Neuronal stem cell (in vitro differentiated cells): ENCODE measurements around the gene APIP.
A peak's percentile ranks its signal among the peaks of the same experiment; 100 is the strongest.

Experiments used
- DNase-seq: peaks from one replicate; pipeline ENCODE4 v3.0.0-alpha.2; 2013; ENCODE audit warnings: low spot score
- H2AFZ ChIP-seq: one replicate; pipeline ENCODE4 v1.6.1; 2013; ENCODE audit warnings: mild to moderate bottlenecking, low read length, inconsistent platforms
- H2AK5ac ChIP-seq: 2 replicates; pipeline ENCODE4 v1.6.1; 2013; ENCODE audit warnings: low read depth, mild to moderate bottlenecking, inconsistent platforms, low read length, moderate library complexity, mixed read lengths
- H2BK120ac ChIP-seq: 2 replicates; pipeline ENCODE4 v1.6.1; 2013; ENCODE audit warnings: low read depth, mild to moderate bottlenecking, inconsistent platforms, low read length, moderate library complexity, mixed read lengths
- H2BK12ac ChIP-seq: one replicate; pipeline ENCODE4 v1.6.1; 2013; ENCODE audit warnings: low read length, inconsistent platforms
- H2BK15ac ChIP-seq: 2 replicates; pipeline ENCODE4 v1.6.1; 2013; ENCODE audit warnings: mild to moderate bottlenecking, low read length, inconsistent platforms, mixed read lengths
- H2BK5ac ChIP-seq: one replicate; pipeline ENCODE4 v1.6.1; 2013; ENCODE audit warnings: inconsistent platforms, mild to moderate bottlenecking, low read length, moderate library complexity
- H3K14ac ChIP-seq: one replicate; pipeline ENCODE4 v1.6.1; 2013; ENCODE audit warnings: low read length, inconsistent platforms
- H3K18ac ChIP-seq: 2 replicates; pipeline ENCODE4 v1.6.1; 2013; ENCODE audit warnings: low read length, inconsistent platforms
- H3K23ac ChIP-seq: 2 replicates; pipeline ENCODE4 v1.6.1; 2013; ENCODE audit warnings: low read depth, mild to moderate bottlenecking, mixed read lengths, low read length, inconsistent platforms; ENCODE audit not compliant: poor library complexity
- H3K27ac ChIP-seq: replicated peaks from 3 replicates; pipeline ENCODE4 v1.5.1; 2013; ENCODE audit warnings: low read length, inconsistent platforms
- H3K27me3 ChIP-seq, 3 experiments: 2 replicates each; pipeline ENCODE4 v1.6.1; 2013; ENCODE audit warnings: low read length in 3 of 3, mild to moderate bottlenecking in 2 of 3, inconsistent platforms in 1 of 3, low read depth in 1 of 3, mixed read lengths in 1 of 3, moderate library complexity in 1 of 3; ENCODE audit not compliant: control insufficient read depth in 3 of 3, insufficient read depth in 3 of 3
- H3K36me3 ChIP-seq, 2 donors: replicated peaks in 1 of 2; 2 replicates each; pipeline ENCODE4 v1.6.1; 2013; ENCODE audit warnings: low read length in 2 of 2; ENCODE audit not compliant: control insufficient read depth in 2 of 2, insufficient read depth in 2 of 2
- H3K4ac ChIP-seq: 2 replicates; pipeline ENCODE4 v1.6.1; 2013; ENCODE audit warnings: inconsistent platforms, mild to moderate bottlenecking, low read length, moderate library complexity
- H3K4me1 ChIP-seq, 2 donors: 1 replicate in 1 of 2; 2 replicates in 1 of 2; pipeline ENCODE4 v1.6.1; 2013; ENCODE audit warnings: low read length in 2 of 2, low read depth in 1 of 2; ENCODE audit not compliant: control insufficient read depth in 2 of 2, insufficient read depth in 1 of 2
- H3K4me2 ChIP-seq: one replicate; pipeline ENCODE4 v1.6.1; 2013; ENCODE audit warnings: mild to moderate bottlenecking, low read length, inconsistent platforms; ENCODE audit not compliant: insufficient read depth, poor library complexity, severe bottlenecking
- H3K4me3 ChIP-seq, 2 donors: 2 replicates each; pipeline ENCODE4 v1.5.1; 2013; ENCODE audit warnings: low read length in 2 of 2, mild to moderate bottlenecking in 2 of 2, inconsistent platforms in 1 of 2, moderate library complexity in 1 of 2
- H3K79me1 ChIP-seq: one replicate; pipeline ENCODE4 v1.6.1; 2013; ENCODE audit warnings: low read depth, mild to moderate bottlenecking, inconsistent platforms, low read length, moderate library complexity
- H3K9ac ChIP-seq: one replicate; pipeline ENCODE4 v1.6.1; 2013; ENCODE audit warnings: mild to moderate bottlenecking, low read depth, low read length, inconsistent platforms; ENCODE audit not compliant: poor library complexity
- H3K9me3 ChIP-seq, 2 donors: replicated peaks in 1 of 2; 2 replicates each; pipeline versions ENCODE3 to v1.6.1; 2013; ENCODE audit warnings: low read length in 2 of 2, mild to moderate bottlenecking in 2 of 2, inconsistent platforms in 1 of 2, low read depth in 1 of 2, mixed read lengths in 1 of 2, moderate library complexity in 1 of 2; ENCODE audit not compliant: control insufficient read depth in 2 of 2, insufficient read depth in 1 of 2
- H4K8ac ChIP-seq: one replicate; pipeline ENCODE4 v1.6.1; 2013; ENCODE audit warnings: low read depth, mild to moderate bottlenecking, inconsistent platforms, low read length, moderate library complexity
- H4K91ac ChIP-seq: one replicate; pipeline ENCODE4 v1.6.1; 2013; ENCODE audit warnings: low read length, low read depth, mild to moderate bottlenecking, inconsistent platforms; ENCODE audit not compliant: poor library complexity
- WGBS, 2 donors: extraction: QIAGEN DNeasy Blood & Tissue Kit; methylation state at CpG; one replicate each; pipeline ENCODE4 v1.1.7; 2013; ENCODE audit warnings: missing lambda C conversion rate in 2 of 2, mixed read lengths in 1 of 2; ENCODE audit not compliant: insufficient read length in 2 of 2, insufficient replicate concordance in 1 of 2; ENCODE audit errors: extremely low coverage in 2 of 2; 5-methylcytosine and 5-hydroxymethylcytosine counted together

Gene APIP

GRCh38 chr11:34926101-34926830 is 10.1 kb upstream of the APIP start:
- DNase-seq = peak; percentile 26

DNA sequence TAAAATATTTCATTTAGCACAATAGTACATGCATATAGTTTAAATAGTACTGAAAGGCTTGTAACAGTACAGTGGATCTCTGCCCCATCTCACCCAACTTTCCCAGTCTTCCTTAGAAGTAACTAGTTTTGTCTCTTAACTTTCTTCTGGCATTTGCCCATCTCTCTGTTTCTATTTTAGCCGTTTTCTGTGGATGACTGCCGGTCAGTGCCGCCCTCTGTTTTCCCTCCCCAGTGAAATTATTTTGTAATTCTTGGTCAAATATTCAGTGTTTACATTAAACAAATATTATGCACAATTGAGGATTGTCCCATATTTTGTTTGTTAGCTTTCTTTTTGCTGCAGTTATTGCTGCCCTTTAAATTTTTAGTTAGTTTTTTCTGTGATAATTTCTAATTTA is 8.5 kb upstream of the APIP start:
- Histone ChIP-seq H2BK15ac (no peak overlapping the region), H2AK5ac (no peak overlapping the region), H3K79me1 (no peaks in the 10 kb centered on the region), H3K36me3 (peaks cover 0 to 16% of the 10 kb centered on the region in 2 donors), H3K4me3 (no peak overlapping the region), H3K4me2 (no peak overlapping the region), H2BK120ac (no peak overlapping the region), H4K8ac (no peak overlapping the region), H2AFZ (no peak overlapping the region), H3K4ac (no peak overlapping the region), H3K9me3 (no peaks in the 10 kb centered on the region), H2BK5ac (no peak overlapping the region), H4K91ac (no peak overlapping the region), H2BK12ac (no peak overlapping the region), H3K9ac (no peak overlapping the region), H3K27me3 (no peaks in the 10 kb centered on the region), H3K23ac (no peak overlapping the region), H3K18ac (no peak overlapping the region), H3K27ac (no peak overlapping the region), H3K4me1 (peaks cover 0 to 2% of the 10 kb centered on the region in 2 donors), H3K14ac (no peak overlapping the region)
- DNase-seq = no peak
- no CpG with 5 or more reads among the region's 3 CpGs for WGBS, 2 donors

More at GRCh38 chr11:34926101-34926830, 10.1 kb upstream of the APIP start:
- Histone ChIP-seq H3K27me3 (no peaks in the 10 kb centered on the region), H3K9me3 (no peaks in the 10 kb centered on the region), H3K4me1 (peaks cover 0 to 2% of the 10 kb centered on the region in 2 donors), H2AFZ (no peak overlapping the region), H2BK15ac (no peak overlapping the region), H3K79me1 (no peaks in the 10 kb centered on the region), H4K91ac (no peak overlapping the region), H2AK5ac (no peak overlapping the region), H2BK120ac (no peak overlapping the region), H3K27ac (no peak overlapping the region), H2BK12ac (no peak overlapping the region), H2BK5ac (no peak overlapping the region), H3K23ac (no peak overlapping the region), H3K4ac (no peak overlapping the region), H4K8ac (no peak overlapping the region), H3K14ac (no peak overlapping the region), H3K4me2 (no peak overlapping the region), H3K9ac (no peak overlapping the region), H3K4me3 (no peak overlapping the region), H3K18ac (no peak overlapping the region), H3K36me3 (peaks cover 0 to 3% of the 10 kb centered on the region in 2 donors)
- no CpG with 5 or more reads among the region's 2 CpGs for WGBS, 2 donors

- Histone ChIP-seq H3K4me3 (no peak overlapping the region), H3K9me3 (no peaks in the 10 kb centered on the region), H4K8ac (no peak overlapping the region), H3K27ac (no peak overlapping the region), H3K79me1 (peaks cover 2% of the 10 kb centered on the region), H2AFZ (no peak overlapping the region), H3K14ac (no peak overlapping the region), H3K18ac (no peak overlapping the region), H3K36me3 (peaks cover 0 to 26% of the 10 kb centered on the region in 2 donors), H4K91ac (no peak overlapping the region), H2AK5ac (no peak overlapping the region), H3K4me1 (no peaks in the 10 kb centered on the region), H2BK120ac (no peak overlapping the region), H3K4me2 (no peak overlapping the region), H3K4ac (no peak overlapping the region), H3K27me3 (no peaks in the 10 kb centered on the region), H2BK15ac (no peak overlapping the region), H3K23ac (no peak overlapping the region), H2BK5ac (no peak overlapping the region), H3K9ac (no peak overlapping the region), H2BK12ac (no peak overlapping the region)
- no CpG with 5 or more reads among the region's 4 CpGs for WGBS, 2 donors
- DNase-seq = no peak
These were observed 5.0 kb upstream of the APIP start for GRCh38 chr11:34921156-34921555.

GRCh38 chr11:34916843-34917770 is 928 bp upstream of the APIP start:
- H3K27ac ChIP-seq = peak overlapping the region; percentile 87
- peaks cover 0 to 51% of the 10 kb centered on the region in 2 donors for H3K36me3 ChIP-seq
- DNase-seq = no peak
- no peak overlapping the region for H2BK120ac ChIP-seq
- H2BK15ac ChIP-seq = peak overlapping the region; percentile 41
- no peaks in the 10 kb centered on the region for H3K27me3 ChIP-seq
- peak overlapping the region; percentile 69 for H2AK5ac ChIP-seq
- H4K8ac ChIP-seq = peak overlapping the region; percentile 87
- peak overlapping the region; percentile 98 for H3K18ac ChIP-seq
- H3K9me3 ChIP-seq = peaks cover 0 to 6% of the 10 kb centered on the region in 2 donors
- no CpG with 5 or more reads among the region's 23 CpGs for WGBS, 2 donors
- peaks cover 2% of the 10 kb centered on the region for H3K79me1 ChIP-seq
- H3K23ac ChIP-seq = peak overlapping the region; percentile 98
- peak overlapping the region; percentile 99 for H2AFZ ChIP-seq
- H2BK12ac ChIP-seq = no peak overlapping the region
- H3K4ac ChIP-seq = no peak overlapping the region
- H3K4me1 ChIP-seq = peaks cover 0 to 2% of the 10 kb centered on the region in 2 donors
- peak overlapping the region; percentile 87 for H2BK5ac ChIP-seq
- no peak overlapping the region for H3K14ac ChIP-seq
- peak overlapping the region; percentile 90 for H3K9ac ChIP-seq
- no peak overlapping the region for H4K91ac ChIP-seq
- peak overlapping the region; percentile 91 for H3K4me2 ChIP-seq
- peak overlapping the region; percentile 69 to 96 for H3K4me3 ChIP-seq
